Measurements from ENCODE around the gene FSTL4. TPM values are rescaled to one million over a fixed set of nuclear protein-coding genes. Genes with fewer than 3 reads are reported as not detected.

The FSTL4 gene
- total and polyA plus RNA-seq, 2 of the 4 experiments (the other 2 are of a cell fraction): 0.18 TPM; not detected in 1

DNA sequence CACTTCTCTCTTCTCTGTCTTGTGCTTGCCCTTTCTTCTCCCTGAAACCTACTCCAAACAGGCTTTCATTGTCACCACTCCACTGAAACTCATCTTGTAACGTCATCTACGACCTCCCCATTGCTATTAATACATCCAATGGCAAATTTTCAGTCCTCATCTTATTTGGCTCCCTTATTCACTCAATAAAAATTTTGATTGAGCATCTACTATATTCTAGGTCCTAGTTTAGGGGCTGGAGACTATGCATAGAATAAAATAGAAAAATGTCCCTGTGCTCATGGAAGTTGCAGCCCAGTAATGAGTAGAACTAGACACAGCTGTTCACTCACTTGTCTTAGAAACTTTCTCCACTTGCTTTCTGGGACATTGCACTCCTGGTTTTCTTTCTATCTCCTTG is 24.9 kb upstream of the FSTL4 start:
- Histone ChIP-seq H3K36me3 (ENCODE audit: control insufficient read depth, insufficient read depth, low read length) (no peaks in the 10 kb centered on the region), H2AK5ac (ENCODE audit: low read depth, low read length) (no peak overlapping the region), H3K27me3 (ENCODE audit: control insufficient read depth, insufficient read depth, low read length) (no peaks in the 10 kb centered on the region), H3K79me1 (ENCODE audit: low read depth in 1 of 2, low read length in 2 of 2) (no peaks in the 10 kb centered on the region), H3K9me1 (ENCODE audit: insufficient read depth, low read length) (no peaks in the 10 kb centered on the region), H3K18ac (ENCODE audit: low read depth, low read length) (no peak overlapping the region), H2AK9ac (replicated peaks; ENCODE audit: low read depth, low read length, poor library complexity) (no peak overlapping the region), H3K4me3 (ENCODE audit: insufficient read depth, low read depth, low read length) (no peak overlapping the region), H4K5ac (ENCODE audit: low read depth, low read length) (no peak overlapping the region), H3K27ac (ENCODE audit: insufficient read depth, low read length) (no peak overlapping the region), H3K23ac (ENCODE audit: low read depth, low read length) (no peak overlapping the region), H3K9me3 (ENCODE audit: control insufficient read depth, insufficient read depth, low read length) (no peaks in the 10 kb centered on the region), H3K14ac (replicated peaks; ENCODE audit: low read depth, low read length) (no peak overlapping the region), H2AFZ (replicated peaks; ENCODE audit: low read length, poor library complexity) (no peak overlapping the region), H4K91ac (ENCODE audit: insufficient read depth, low read depth, low read length) (no peak overlapping the region), H3K9ac (ENCODE audit: low read depth, low read length) (no peak overlapping the region), H3K4ac (ENCODE audit: low read depth, low read length) (no peak overlapping the region), H2BK120ac (ENCODE audit: low read depth, low read length) (no peak overlapping the region), H3K4me1 (ENCODE audit: control insufficient read depth, insufficient read depth, low read length) (no peaks in the 10 kb centered on the region), H4K8ac (ENCODE audit: low read depth in 2 of 2, low read length in 2 of 2) (no peak overlapping the region), H3K56ac (ENCODE audit: extremely low read depth, insufficient read depth, low read length) (no peak overlapping the region), H2BK15ac (ENCODE audit: low read depth, low read length) (no peak overlapping the region), H4K20me1 (ENCODE audit: insufficient read depth, low read length) (no peaks in the 10 kb centered on the region), H2BK5ac (ENCODE audit: low read depth, low read length, poor library complexity, severe bottlenecking) (no peak overlapping the region), H3K4me2 (ENCODE audit: low read depth, low read length) (no peak overlapping the region), H2BK20ac (ENCODE audit: low read depth, low read length) (no peak overlapping the region)
- ATAC-seq (ENCODE audit: low read depth) (no peak), DNase-seq (no peak)
- TF ChIP-seq FOS (IDR thresholded peaks at IDR 0.05; ENCODE audit: low read depth, low read length): no peak
- TF ChIP-seq, protein P1, sequence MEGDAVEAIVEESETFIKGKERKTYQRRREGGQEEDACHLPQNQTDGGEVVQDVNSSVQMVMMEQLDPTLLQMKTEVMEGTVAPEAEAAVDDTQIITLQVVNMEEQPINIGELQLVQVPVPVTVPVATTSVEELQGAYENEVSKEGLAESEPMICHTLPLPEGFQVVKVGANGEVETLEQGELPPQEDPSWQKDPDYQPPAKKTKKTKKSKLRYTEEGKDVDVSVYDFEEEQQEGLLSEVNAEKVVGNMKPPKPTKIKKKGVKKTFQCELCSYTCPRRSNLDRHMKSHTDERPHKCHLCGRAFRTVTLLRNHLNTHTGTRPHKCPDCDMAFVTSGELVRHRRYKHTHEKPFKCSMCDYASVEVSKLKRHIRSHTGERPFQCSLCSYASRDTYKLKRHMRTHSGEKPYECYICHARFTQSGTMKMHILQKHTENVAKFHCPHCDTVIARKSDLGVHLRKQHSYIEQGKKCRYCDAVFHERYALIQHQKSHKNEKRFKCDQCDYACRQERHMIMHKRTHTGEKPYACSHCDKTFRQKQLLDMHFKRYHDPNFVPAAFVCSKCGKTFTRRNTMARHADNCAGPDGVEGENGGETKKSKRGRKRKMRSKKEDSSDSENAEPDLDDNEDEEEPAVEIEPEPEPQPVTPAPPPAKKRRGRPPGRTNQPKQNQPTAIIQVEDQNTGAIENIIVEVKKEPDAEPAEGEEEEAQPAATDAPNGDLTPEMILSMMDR (conservative IDR thresholded peaks at IDR 0.05; ENCODE audit: low read depth, low read length): no peak
- no peak for TF ChIP-seq ELK1 (IDR thresholded peaks at IDR 0.05; ENCODE audit: borderline replicate concordance, low read depth, low read length)
- no peak for TF ChIP-seq MAFK (IDR thresholded peaks at IDR 0.05; ENCODE audit: low read depth, low read length)
- TF ChIP-seq RCOR1 (IDR thresholded peaks at IDR 0.05; ENCODE audit: insufficient replicate concordance, low read length): no peak
- no peak for TF ChIP-seq MXI1 (IDR thresholded peaks at IDR 0.05; ENCODE audit: borderline replicate concordance, low read depth, low read length)
- TF ChIP-seq RAD21 (IDR thresholded peaks at IDR 0.05; ENCODE audit: low read length): no peak
- TF ChIP-seq POLR2A (IDR thresholded peaks at IDR 0.05; ENCODE audit: low read depth, low read length): no peak
- TF ChIP-seq CEBPB (IDR thresholded peaks at IDR 0.05; ENCODE audit: low read depth, low read length): no peak
- TF ChIP-seq CHD1 (IDR thresholded peaks at IDR 0.05; ENCODE audit: low read depth, low read length): no peak
- no peak for TF ChIP-seq NFE2L2 (IDR thresholded peaks at IDR 0.05; ENCODE audit: low read depth, low read length)
- TF ChIP-seq RFX5 (IDR thresholded peaks at IDR 0.05; ENCODE audit: low read depth, low read length): no peak
- no peak for TF ChIP-seq BHLHE40 (IDR thresholded peaks at IDR 0.05; ENCODE audit: low read depth, low read length)
- TF ChIP-seq, protein P2, sequence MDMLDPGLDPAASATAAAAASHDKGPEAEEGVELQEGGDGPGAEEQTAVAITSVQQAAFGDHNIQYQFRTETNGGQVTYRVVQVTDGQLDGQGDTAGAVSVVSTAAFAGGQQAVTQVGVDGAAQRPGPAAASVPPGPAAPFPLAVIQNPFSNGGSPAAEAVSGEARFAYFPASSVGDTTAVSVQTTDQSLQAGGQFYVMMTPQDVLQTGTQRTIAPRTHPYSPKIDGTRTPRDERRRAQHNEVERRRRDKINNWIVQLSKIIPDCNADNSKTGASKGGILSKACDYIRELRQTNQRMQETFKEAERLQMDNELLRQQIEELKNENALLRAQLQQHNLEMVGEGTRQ (IDR thresholded peaks at IDR 0.05; ENCODE audit: low read depth, low read length): no peak
- TF ChIP-seq SMC3 (IDR thresholded peaks at IDR 0.05; ENCODE audit: low read depth, low read length): no peak
- no CpG with 5 or more reads among the region's 2 CpGs for WGBS, 2 experiments (ENCODE audit: extremely low coverage in 2 of 2, insufficient read length in 1 of 2)
- dilution Hi-C loops (cut with HindIII; ENCODE audit: low sequenced_read_pairs, unreplicated experiment): no loop called here
- intact Hi-C loops (cut with micrococcal nuclease): no loop called here
- in situ Hi-C loops (cut with MboI; ENCODE audit: low sequenced_read_pairs): no loop called here
- CTCF ChIA-PET: no interaction called here
- BruUV-seq (replicated peaks): no TSS peak
- POLR2A ChIA-PET (ENCODE audit: unreplicated experiment): no interaction called here

All from IMR-90 (cell line).